Activated naive CD4-positive, alpha-beta T cell treated with anti-CD3 and anti-CD28 coated beads, Interleukin-2, amount 10 ng/mL, durations not matched to agents 7 days and 5 days (primary cell): ENCODE data around the gene IGF1R.

Experiments
- CTCF ChIA-PET: fragments of 350-600 bp; sonication (Branson Sonifier 250); formaldehyde crosslinking; loops from one replicate; lab custom pipeline; 2021; ENCODE audit warnings: antibody characterized with exemption; lab: Charles Lee
- DNase-seq: peaks from one replicate; pipeline ENCODE4 v3.0.0-alpha.2; 2020
- H3K27ac Mint-ChIP-seq: one replicate; pipeline ENCODE4 v1.8.0; 2021; ENCODE audit warnings: mild to moderate bottlenecking, moderate library complexity, mixed read lengths
- H3K27me3 Mint-ChIP-seq: one replicate; pipeline ENCODE4 v1.8.0; 2021; ENCODE audit warnings: mild to moderate bottlenecking, mixed read lengths
- H3K36me3 Mint-ChIP-seq: one replicate; pipeline ENCODE4 v1.8.0; 2021; ENCODE audit warnings: mixed read lengths
- H3K4me1 Mint-ChIP-seq: one replicate; pipeline ENCODE4 v1.8.0; 2021; ENCODE audit warnings: mixed read lengths
- H3K4me3 Mint-ChIP-seq: one replicate; pipeline ENCODE4 v1.8.0; 2021; ENCODE audit warnings: mild to moderate bottlenecking, moderate library complexity, mixed read lengths
- H3K9me3 Mint-ChIP-seq: one replicate; pipeline ENCODE4 v1.8.0; 2021; ENCODE audit warnings: mixed read lengths

IGF1R gene

DNA sequence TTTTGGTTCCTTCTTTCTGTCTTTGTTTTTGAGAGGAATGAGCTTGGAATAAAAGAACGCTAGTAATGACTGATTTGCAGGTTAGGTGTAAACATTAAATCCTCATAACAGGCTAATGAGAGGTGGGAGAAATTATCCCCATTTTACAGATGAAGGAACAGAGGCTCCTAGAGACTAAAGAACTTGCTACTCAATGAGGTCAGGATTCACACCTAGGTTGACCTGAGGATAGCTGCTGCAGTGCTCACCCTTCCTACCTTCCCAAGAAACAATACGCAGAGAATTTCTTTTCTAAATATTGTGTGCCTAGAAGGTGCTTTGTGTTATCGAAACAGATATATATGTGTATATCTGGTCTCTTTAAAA is 106.3 kb downstream of the IGF1R start:
- Mint-ChIP-seq H3K27ac (no peak overlapping the region), H3K4me3 (no peak overlapping the region), H3K4me1 (no peaks in the 10 kb centered on the region), H3K27me3 (no peaks in the 10 kb centered on the region), H3K9me3 (no peaks in the 10 kb centered on the region), H3K36me3 (no peaks in the 10 kb centered on the region)
- no peak for DNase-seq
- CTCF ChIA-PET: no interaction called here

DNA sequence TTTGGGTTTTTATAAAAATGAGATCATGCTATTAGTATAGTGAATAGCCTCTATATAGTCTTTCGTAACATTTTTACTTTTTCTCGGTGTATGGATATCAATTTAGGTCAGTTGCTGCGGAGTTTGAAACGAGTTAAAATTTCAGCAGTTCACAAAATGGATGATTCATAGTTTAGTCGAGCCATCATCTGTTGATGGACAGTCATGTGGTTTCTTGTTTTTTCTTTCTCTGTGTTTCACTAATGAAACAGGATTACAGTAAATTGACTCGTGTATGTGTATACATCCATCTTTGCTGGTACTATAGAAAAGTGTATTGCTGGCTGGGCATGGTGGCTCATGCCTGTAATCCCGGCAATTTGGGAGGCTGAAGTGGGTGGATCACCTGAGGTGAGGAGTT is 106.8 kb downstream of the IGF1R start:
- Mint-ChIP-seq H3K4me1 (no peaks in the 10 kb centered on the region), H3K9me3 (no peaks in the 10 kb centered on the region), H3K27ac (no peak overlapping the region), H3K27me3 (no peaks in the 10 kb centered on the region), H3K4me3 (no peak overlapping the region), H3K36me3 (no peaks in the 10 kb centered on the region)
- CTCF ChIA-PET: no interaction called here
- DNase-seq: no peak

DNA sequence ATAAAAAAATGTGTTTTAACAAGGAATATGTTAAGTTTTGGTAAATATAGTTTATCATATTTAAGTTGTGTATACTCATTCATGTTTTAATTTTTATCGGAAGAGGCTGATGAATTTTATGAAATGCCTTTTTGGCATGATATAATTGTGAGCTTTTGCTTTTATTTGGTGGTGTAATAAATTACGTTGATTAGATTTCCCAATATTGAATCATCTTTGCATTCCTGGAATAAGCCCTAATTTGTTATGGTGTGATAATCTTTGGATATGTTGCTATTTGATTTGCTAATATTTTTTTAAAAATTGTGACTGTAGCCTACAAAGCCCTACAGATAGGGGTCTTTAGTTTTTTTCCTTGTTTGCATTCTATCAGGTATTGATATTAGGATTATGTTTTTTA is 107.4 kb downstream of the IGF1R start:
- H3K27me3 Mint-ChIP-seq: no peaks in the 10 kb centered on the region
- CTCF ChIA-PET: no interaction called here
- H3K9me3 Mint-ChIP-seq: no peaks in the 10 kb centered on the region
- no peak for DNase-seq
- no peaks in the 10 kb centered on the region for H3K4me1 Mint-ChIP-seq
- no peaks in the 10 kb centered on the region for H3K36me3 Mint-ChIP-seq
- no peak overlapping the region for H3K27ac Mint-ChIP-seq
- H3K4me3 Mint-ChIP-seq: no peak overlapping the region

DNA sequence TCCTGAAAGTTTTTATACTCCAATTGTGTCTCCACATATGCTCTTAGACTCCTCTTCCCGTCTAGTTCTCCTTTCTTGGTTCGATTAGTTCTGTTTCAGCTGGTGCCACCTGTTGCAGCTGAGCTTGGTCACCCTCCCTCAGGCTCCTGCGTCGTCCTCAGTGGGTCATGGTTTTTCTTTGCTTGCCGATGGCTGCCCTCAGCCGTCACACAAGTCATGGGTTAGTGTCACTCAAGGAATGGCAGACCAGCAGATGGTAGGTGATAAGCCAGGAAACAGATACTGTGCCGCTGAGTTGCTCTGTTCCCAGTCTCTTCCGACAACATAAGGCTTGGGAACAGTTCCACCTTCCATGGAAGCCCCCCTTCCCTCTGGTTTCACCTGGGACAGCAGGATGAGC is 109.9 kb downstream of the IGF1R start:
- DNase-seq: no peak
- CTCF ChIA-PET: no interaction called here
- H3K27me3 Mint-ChIP-seq: no peaks in the 10 kb centered on the region
- H3K9me3 Mint-ChIP-seq: no peaks in the 10 kb centered on the region
- no peaks in the 10 kb centered on the region for H3K36me3 Mint-ChIP-seq
- H3K27ac Mint-ChIP-seq: no peak overlapping the region
- no peaks in the 10 kb centered on the region for H3K4me1 Mint-ChIP-seq
- H3K4me3 Mint-ChIP-seq: no peak overlapping the region

DNA sequence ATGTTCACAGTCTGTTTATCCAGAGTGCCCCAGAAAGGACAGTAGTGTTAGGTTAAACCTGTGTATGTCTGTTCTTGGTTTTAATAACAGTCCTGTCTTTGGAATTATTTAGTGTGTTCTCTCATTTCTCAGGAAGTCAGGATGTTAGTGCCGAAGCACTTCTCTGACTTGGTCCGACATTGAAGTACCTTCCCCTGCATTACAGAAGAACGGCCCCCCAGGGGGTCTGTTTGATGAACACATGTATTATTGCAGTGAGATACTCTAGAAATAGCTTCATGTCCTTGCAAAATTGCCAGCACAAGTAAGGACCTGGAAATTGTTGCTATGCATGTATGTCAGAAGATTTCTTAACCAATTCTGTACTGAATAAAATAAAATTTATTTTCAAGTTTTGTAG is 110.9 kb downstream of the IGF1R start:
- Mint-ChIP-seq H3K27ac (no peak overlapping the region), H3K4me3 (no peak overlapping the region), H3K27me3 (no peaks in the 10 kb centered on the region), H3K9me3 (no peaks in the 10 kb centered on the region), H3K36me3 (no peaks in the 10 kb centered on the region), H3K4me1 (no peaks in the 10 kb centered on the region)
- CTCF ChIA-PET: no interaction called here
- no peak for DNase-seq

DNA sequence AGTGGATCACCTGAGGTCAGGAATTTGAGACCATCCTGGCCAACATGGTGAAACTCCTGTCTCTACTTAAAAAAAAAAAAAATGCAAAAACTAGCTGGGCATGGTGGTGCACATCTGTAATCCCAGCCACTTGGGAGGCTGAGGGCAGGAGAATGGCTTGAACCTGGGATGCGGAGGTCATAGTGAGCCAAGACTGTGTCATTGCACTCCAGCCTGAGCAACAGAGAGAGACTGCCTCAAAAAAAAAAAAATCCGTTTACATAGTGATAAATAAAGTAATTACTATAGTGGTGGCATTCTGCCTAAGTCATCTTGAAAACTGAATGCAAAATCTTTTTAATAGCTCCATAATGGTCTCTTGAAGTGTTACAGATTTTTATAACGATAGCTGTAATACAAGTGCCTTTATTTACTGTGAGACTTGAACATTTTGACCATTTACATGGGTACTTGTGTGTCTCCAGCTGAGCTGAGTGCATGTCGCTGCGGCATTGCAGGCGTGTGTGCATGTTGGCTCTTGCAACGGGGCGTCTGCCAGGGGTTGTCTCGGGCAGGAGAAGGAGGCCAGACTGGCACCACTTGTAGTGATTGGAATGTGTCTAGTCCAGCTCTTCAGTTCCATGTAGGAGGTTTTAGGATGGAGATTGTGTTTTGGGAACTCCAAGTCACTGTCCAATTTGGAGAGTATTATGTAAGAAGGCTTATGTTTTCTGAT is 111.9 kb downstream of the IGF1R start:
- no peaks in the 10 kb centered on the region for H3K4me1 Mint-ChIP-seq

DNA sequence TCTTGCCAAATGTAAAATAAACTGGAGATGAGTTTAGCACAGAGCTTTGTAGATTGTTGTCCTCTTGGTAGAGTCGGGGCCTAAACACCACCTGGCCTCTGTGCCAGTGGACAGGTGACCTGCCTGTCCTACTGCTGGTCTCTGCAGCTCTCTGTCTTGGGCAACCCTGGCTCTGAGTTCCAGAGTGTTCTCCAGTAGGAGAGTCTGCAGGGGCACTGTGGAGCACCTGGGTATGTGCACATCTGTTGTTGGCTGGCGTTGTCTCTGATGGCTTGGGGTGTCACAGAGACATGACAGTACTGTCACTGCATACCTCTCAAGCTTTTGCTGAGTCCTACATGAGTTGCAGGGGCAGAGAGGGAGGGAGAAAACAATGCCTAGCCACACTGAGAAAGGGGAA is 112.6 kb downstream of the IGF1R start:
- H3K36me3 Mint-ChIP-seq: no peaks in the 10 kb centered on the region
- H3K9me3 Mint-ChIP-seq: no peaks in the 10 kb centered on the region
- no peak for DNase-seq
- no peak overlapping the region for H3K27ac Mint-ChIP-seq
- CTCF ChIA-PET: no interaction called here
- no peaks in the 10 kb centered on the region for H3K27me3 Mint-ChIP-seq
- no peak overlapping the region for H3K4me3 Mint-ChIP-seq
- no peaks in the 10 kb centered on the region for H3K4me1 Mint-ChIP-seq

More for the DNA sequence above, 111.9 kb downstream of the IGF1R start:
- Mint-ChIP-seq H3K27ac (no peak overlapping the region), H3K27me3 (no peaks in the 10 kb centered on the region), H3K9me3 (no peaks in the 10 kb centered on the region), H3K4me3 (no peak overlapping the region), H3K36me3 (no peaks in the 10 kb centered on the region)
- DNase-seq: no peak
- CTCF ChIA-PET: interaction anchor here (0.9 kb wide), 1 partner anchor 9 kb away, joined by 3 read pairs; no protein-coding TSS in a partner anchor

DNA sequence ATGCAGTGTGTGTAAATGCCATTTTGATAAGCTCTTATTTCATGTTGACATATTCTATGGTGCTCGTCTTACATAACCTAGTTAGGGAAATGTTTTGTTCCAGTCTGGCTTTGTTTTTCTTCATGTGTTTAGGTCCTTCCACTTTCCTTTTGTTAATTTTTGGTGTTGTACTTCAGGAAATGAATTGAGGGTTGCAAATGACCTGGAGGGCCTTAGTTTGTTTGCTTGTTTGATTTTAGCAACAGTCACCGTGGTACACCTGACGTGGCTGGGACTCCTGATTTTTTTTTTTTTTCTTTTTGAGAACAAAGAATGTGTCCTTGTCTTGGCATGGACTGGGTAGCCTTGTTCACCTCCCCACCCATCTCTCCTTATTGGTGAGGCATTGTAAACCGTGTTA is 114.8 kb downstream of the IGF1R start:
- CTCF ChIA-PET: interaction anchor here (0.7 to 1.1 kb wide), 3 partner anchors 14 to 244 kb away, joined by 3 to 6 read pairs (median 3); no protein-coding TSS in a partner anchor
- Mint-ChIP-seq H3K4me3 (no peak overlapping the region), H3K36me3 (no peaks in the 10 kb centered on the region), H3K27me3 (no peaks in the 10 kb centered on the region), H3K27ac (no peak overlapping the region), H3K4me1 (no peaks in the 10 kb centered on the region), H3K9me3 (no peaks in the 10 kb centered on the region)
- no peak for DNase-seq

DNA sequence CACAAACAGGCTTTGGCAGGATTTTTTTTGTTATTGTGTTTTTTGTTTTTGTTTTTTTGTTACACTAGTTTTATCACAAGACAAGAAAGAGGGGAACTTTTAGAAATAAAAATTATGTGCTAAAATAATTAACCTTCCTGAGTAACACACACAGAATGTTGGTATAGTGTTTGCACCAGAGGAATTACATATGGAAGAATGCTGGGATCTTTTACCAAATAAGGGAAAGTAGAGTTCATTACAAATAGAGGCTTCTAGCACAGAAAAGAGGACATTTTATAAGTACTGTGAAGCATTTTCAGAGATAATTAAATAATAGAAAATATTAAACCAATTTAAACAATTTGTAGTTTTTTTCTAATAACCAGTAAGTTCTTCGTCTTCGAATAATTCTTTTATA is 116.0 kb downstream of the IGF1R start:
- Mint-ChIP-seq H3K9me3 (no peaks in the 10 kb centered on the region), H3K27me3 (no peaks in the 10 kb centered on the region), H3K4me3 (no peak overlapping the region), H3K4me1 (no peaks in the 10 kb centered on the region), H3K27ac (no peak overlapping the region), H3K36me3 (no peaks in the 10 kb centered on the region)
- DNase-seq: no peak
- CTCF ChIA-PET: no interaction called here

DNA sequence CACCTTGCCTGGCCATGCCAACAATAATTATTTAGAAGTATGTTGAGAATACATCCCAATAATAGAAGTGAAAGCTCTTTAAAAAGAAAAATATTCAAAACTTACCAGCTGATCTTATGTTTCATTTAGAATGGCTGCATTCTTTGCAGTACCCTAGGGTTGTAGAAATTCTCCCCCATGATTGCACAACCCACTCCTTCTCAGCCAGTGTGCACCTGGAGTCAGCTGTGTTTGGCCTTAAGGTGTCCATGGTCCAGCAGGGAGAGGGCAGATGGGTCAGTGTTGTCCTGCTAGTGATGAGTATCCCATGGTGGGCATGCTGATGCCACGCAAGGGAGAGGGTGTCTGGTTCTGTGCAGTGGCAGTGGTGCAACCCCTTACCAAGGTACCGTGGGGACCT is 117.3 kb downstream of the IGF1R start:
- H3K4me3 Mint-ChIP-seq: no peak overlapping the region
- H3K27ac Mint-ChIP-seq: no peak overlapping the region
- H3K9me3 Mint-ChIP-seq: no peaks in the 10 kb centered on the region
- no peaks in the 10 kb centered on the region for H3K4me1 Mint-ChIP-seq
- CTCF ChIA-PET: no interaction called here
- no peaks in the 10 kb centered on the region for H3K36me3 Mint-ChIP-seq
- H3K27me3 Mint-ChIP-seq: no peaks in the 10 kb centered on the region
- no peak for DNase-seq

DNA sequence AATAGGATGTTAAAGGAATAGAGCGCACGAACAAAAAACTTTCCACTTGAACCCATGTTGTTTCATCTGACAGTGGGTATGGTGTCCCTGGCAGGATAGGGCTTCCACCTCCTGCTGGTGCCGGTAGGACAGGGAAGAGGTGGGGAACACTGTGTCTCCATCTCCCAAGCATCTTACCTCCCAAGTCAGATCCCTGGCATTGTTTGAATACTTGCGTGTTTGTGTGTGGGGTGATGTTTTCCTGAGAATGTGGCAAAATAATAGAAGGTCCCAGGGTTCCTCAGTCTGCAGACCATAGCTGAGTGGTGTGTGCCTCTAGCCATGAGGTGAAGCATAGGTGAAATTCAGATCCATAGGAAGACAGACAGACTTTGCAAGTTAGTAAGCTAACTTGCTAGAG is 119.4 kb downstream of the IGF1R start:
- no peak for DNase-seq
- CTCF ChIA-PET: interaction anchor here (1.5 kb wide), 1 partner anchor 108 kb away, joined by 5 read pairs; no protein-coding TSS in a partner anchor
- H3K36me3 Mint-ChIP-seq: no peaks in the 10 kb centered on the region
- H3K9me3 Mint-ChIP-seq: no peaks in the 10 kb centered on the region
- no peaks in the 10 kb centered on the region for H3K4me1 Mint-ChIP-seq
- no peaks in the 10 kb centered on the region for H3K27me3 Mint-ChIP-seq
- H3K4me3 Mint-ChIP-seq: no peak overlapping the region
- H3K27ac Mint-ChIP-seq: no peak overlapping the region

DNA sequence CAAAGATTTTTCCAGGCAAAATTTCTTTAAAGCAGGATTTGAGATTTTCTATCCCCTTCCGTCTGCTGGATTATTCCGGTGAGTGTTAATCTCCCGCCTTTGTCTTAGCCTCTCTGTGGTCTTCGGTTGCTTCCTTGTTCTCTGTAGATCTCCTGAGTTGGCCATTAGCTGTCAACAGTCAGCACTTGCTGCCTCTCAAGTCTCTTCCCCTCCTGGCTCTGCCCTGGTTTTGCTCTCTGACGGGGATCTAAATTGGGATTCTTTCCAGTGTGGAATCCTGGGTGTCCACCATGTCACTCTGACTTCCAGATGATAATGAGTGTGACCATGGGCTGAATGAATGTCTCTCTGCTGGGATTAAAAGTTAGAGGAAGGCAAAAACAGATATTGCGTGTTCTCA is 121.5 kb downstream of the IGF1R start:
- Mint-ChIP-seq H3K4me1 (no peaks in the 10 kb centered on the region), H3K27me3 (no peaks in the 10 kb centered on the region), H3K36me3 (no peaks in the 10 kb centered on the region), H3K9me3 (no peaks in the 10 kb centered on the region), H3K4me3 (no peak overlapping the region), H3K27ac (no peak overlapping the region)
- CTCF ChIA-PET: interaction anchor here (0.6 to 1.1 kb wide), 4 partner anchors 9 to 251 kb away, joined by 3 to 4 read pairs (median 3); no protein-coding TSS in a partner anchor
- no peak for DNase-seq

DNA sequence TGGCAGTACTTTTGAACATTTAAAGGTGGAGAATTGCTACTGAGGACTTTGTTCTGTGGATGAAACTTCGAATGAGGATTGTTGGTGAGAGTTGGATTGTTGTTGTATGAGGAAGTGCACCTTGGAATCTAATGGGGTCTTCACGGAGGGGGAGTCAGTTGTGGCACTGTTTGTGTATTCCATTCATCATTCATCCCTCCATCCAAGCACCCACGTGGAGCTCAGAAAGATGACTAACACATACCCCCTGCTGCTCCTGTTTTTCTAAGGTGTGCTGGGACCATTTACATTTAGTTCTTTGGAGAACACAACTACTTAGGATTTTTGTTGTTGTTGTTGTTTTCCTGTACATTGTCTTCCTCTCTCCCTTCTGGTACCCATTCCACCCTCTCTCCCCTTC is 122.6 kb downstream of the IGF1R start:
- H3K27ac Mint-ChIP-seq: no peak overlapping the region
- CTCF ChIA-PET: interaction anchor here (1.1 kb wide), 2 partner anchors 111 to 252 kb away, joined by 3 read pairs; no protein-coding TSS in a partner anchor
- DNase-seq: no peak
- peaks cover 3% of the 10 kb centered on the region for H3K4me1 Mint-ChIP-seq
- no peak overlapping the region for H3K4me3 Mint-ChIP-seq
- H3K9me3 Mint-ChIP-seq: no peaks in the 10 kb centered on the region
- H3K36me3 Mint-ChIP-seq: no peaks in the 10 kb centered on the region
- H3K27me3 Mint-ChIP-seq: no peaks in the 10 kb centered on the region

DNA sequence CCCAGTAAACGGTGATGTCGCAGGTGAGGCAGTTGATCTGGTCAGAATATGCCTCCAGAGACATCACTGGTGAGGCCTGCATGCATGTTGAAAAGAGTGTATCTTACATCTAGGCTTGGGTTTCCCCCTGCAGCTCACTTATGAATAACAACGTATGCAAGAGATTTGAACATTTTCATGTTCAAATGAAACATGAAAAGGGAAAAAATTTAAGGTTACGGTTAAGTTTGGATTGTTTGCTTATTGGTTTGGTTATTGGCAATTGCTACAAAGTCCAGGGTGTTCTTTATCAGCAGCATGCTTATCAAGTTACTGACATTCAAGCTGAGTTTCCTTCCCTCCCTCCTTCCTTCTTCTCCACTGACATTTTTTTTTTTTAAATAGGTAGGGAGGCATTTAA is 123.2 kb downstream of the IGF1R start:
- CTCF ChIA-PET: interaction anchor here (1.0 to 1.1 kb wide), 2 partner anchors 18 to 112 kb away, joined by 3 read pairs; no protein-coding TSS in a partner anchor
- Mint-ChIP-seq H3K27ac (no peak overlapping the region), H3K9me3 (no peaks in the 10 kb centered on the region), H3K36me3 (no peaks in the 10 kb centered on the region), H3K27me3 (no peaks in the 10 kb centered on the region), H3K4me3 (no peak overlapping the region), H3K4me1 (peaks cover 7% of the 10 kb centered on the region)
- no peak for DNase-seq

DNA sequence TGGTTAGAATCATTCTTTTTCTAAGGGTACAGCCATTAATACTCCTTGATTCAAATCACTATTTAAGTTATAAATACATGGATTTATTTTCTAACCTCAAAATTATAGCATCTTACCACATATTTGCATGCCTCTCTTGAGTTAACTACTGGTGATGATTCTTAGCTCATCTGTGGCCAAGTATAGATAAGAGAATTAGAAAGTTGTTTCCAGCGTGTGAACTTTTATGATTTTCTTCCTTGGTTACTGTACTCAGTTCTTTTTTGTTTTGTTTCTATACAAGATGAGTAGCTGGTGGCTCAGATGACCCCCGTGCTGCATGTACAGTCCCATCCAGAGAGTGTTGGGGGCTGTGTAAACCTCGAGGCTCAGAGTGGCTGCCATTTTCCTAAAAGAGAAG is 124.6 kb downstream of the IGF1R start:
- Mint-ChIP-seq H3K9me3 (no peaks in the 10 kb centered on the region), H3K4me3 (no peak overlapping the region), H3K27me3 (no peaks in the 10 kb centered on the region), H3K4me1 (peaks cover 20% of the 10 kb centered on the region), H3K27ac (no peak overlapping the region), H3K36me3 (no peaks in the 10 kb centered on the region)
- CTCF ChIA-PET: interaction anchor here (1.0 to 1.2 kb wide), 2 partner anchors 19 to 73 kb away, joined by 3 to 4 read pairs; no protein-coding TSS in a partner anchor
- DNase-seq: no peak
